BLaER1 treated with 17β-estradiol and CSF1 and Interleukin-3, amounts not matched to agents 10 nM and 100 nM (cell line): ENCODE results near the gene LITAF.

Source experiments
- H3K27ac ChIP-seq, 11 experiments: shearing (Covaris generic); formaldehyde crosslinking; 2 replicates each; pipeline ENCODE4 v1.8.1; 2022
- H3K27me3 ChIP-seq, 11 experiments: shearing (Covaris generic); formaldehyde crosslinking; 2 replicates each; pipeline ENCODE4 v1.8.1; 2022
- H3K36me3 ChIP-seq, 11 experiments: shearing (Covaris generic); formaldehyde crosslinking; 2 replicates each; pipeline ENCODE4 v1.8.1; 2022
- H3K4me1 ChIP-seq, 10 experiments: shearing (Covaris generic); formaldehyde crosslinking; 2 replicates each; pipeline ENCODE4 v1.8.1; 2022
- H3K4me2 ChIP-seq, 11 experiments: shearing (Covaris generic); formaldehyde crosslinking; 2 replicates each; pipeline ENCODE4 v1.8.1; 2022
- H3K4me3 ChIP-seq, 10 experiments: shearing (Covaris generic); formaldehyde crosslinking; 2 replicates each; pipeline ENCODE4 v1.8.1; 2022
- H3K9ac ChIP-seq, 11 experiments: shearing (Covaris generic); formaldehyde crosslinking; 2 replicates each; pipeline ENCODE4 v1.8.1; 2022
- H3K9me3 ChIP-seq, 11 experiments: shearing (Covaris generic); formaldehyde crosslinking; replicated peaks in 1 of 11; 2 replicates each; pipeline ENCODE4 v1.8.1; 2022
- H4K20me1 ChIP-seq, 11 experiments: shearing (Covaris generic); formaldehyde crosslinking; 2 replicates each; pipeline ENCODE4 v1.8.1; 2022
- Cebpa-rat ChIP-seq, 11 experiments: shearing (Covaris generic); IDR thresholded peaks; 2 replicates each; pipeline ENCODE4 v1.8.1; 2022

Gene LITAF

DNA sequence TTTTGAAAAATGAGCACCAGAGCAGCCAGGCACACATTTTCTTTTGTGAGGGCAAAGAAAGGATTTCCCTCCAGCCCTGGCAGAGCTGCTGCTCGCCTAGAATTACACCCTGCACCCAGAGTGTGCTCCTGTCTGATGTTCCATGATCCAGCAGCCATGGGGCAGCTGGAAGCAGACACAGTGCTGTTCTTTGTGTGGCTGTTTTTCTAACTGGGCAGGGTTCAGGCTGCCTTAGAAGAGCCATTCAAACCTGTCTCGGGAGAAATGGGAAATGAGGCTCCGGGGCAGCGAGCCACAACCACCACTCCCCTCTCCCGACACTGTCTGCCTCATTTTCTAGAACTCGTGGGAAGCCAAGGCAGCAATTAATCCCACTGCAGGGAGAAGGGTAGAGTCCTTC, 28.9 kb downstream of the LITAF start:
- Histone ChIP-seq H3K4me3 (no peak overlapping the region), H3K27me3 (no peaks in the 10 kb centered on the region), H3K27ac (no peak overlapping the region; a peak in 1 of 22 replicates), H3K36me3 (peaks cover 36 to 91% (median 61%) of the 10 kb centered on the region in 11 experiments), H3K9ac (peak overlapping the region in 6 of 11 experiments; percentile 3 to 56 (median 26); a peak in 7 of 22 replicates), H3K9me3 (peaks cover 0 to 17% (median 13%) of the 10 kb centered on the region in 11 experiments; a peak in 17 of 22 replicates), H4K20me1 (peaks cover 57 to 100% (median 97%) of the 10 kb centered on the region in 11 experiments), H3K4me1 (peaks cover 55 to 78% (median 65%) of the 10 kb centered on the region in 10 experiments), H3K4me2 (peak overlapping the region; percentile 38 to 74 (median 49))
- no peak for TF ChIP-seq Cebpa-rat (IDR thresholded peaks at IDR 0.05)

DNA sequence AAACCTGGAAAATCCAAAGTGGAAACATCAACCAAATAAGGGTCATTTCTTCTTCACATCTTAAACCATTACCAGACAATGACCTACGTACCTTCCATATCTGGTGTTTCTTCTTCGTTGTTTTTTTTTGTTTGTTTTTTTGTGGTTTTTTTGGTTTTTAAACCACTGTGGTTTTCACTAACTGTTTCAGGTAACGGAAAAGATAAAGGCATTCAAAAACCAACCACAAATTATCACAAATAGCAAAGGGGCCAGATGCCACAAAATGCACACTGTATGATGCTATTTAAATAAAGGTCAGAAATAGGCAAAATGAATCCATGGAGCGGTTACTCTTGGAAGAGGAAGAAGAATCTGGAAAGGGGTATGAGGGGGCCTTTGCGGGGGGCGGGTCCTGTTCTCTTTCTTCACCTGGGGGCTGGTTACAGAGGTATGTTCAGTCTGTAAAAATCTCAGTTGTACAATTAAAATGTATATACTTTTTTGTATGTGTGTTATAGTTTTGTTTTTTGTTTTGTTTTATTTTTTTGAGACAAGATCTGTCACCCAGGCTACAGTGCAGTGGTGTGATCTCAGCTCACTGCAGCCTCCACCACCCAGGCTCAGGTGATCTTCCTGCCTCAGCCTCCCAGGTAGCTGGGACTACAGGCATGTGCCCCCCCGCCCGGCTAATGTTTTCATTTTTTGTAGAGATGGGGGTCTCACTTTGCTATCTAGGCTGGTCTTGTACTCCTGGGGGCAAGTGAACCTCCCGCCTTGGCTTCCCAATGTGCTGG, 29.6 kb downstream of the LITAF start:
- peaks cover 51 to 100% (median 95%) of the 10 kb centered on the region in 11 experiments for H4K20me1 ChIP-seq
- H3K4me3 ChIP-seq: no peak overlapping the region
- no peak overlapping the region for H3K27ac ChIP-seq
- H3K9ac ChIP-seq: peak overlapping the region in 4 of 11 experiments; percentile 24 to 56 (median 30); a peak in 4 of 22 replicates
- peaks cover 0 to 17% (median 13%) of the 10 kb centered on the region in 11 experiments; a peak in 17 of 22 replicates for H3K9me3 ChIP-seq
- peaks cover 36 to 92% (median 68%) of the 10 kb centered on the region in 11 experiments for H3K36me3 ChIP-seq
- no peak for TF ChIP-seq Cebpa-rat (IDR thresholded peaks at IDR 0.05)
- H3K4me2 ChIP-seq: peak overlapping the region; percentile 38 to 74 (median 49); a peak in 18 of 22 replicates
- peaks cover 54 to 78% (median 65%) of the 10 kb centered on the region in 10 experiments for H3K4me1 ChIP-seq
- H3K27me3 ChIP-seq: no peaks in the 10 kb centered on the region

DNA sequence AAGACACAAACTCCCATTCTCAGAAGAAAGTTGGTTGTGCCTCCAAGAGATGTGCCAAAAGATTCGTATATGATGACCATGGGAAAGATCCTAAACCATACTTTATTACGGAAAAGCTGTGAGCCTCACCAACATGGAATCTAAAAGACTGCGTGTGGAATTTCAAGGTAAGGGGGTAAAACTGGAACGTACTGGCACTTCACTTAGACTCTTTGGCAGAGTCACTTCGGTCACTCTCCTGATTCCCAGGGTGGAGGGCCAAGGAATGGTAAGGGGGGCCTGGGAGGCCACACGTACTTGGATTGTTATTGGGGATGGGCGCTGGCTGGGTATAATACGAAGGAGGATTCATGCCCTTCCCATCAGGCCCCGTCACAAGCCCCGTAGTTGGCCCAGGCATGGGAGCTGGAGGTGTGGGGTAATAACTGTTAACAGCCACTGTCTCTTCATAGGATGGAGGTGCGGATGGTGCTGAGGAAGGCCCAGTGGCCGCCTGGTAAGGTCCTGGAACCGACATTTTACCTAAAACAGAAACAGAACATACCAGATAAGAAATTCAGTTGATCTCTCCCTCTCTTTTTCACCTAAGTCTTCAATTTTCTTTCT, 30.4 kb downstream of the LITAF start:
- Histone ChIP-seq H3K4me1 (peaks cover 49 to 78% (median 63%) of the 10 kb centered on the region in 10 experiments), H3K4me2 (peak overlapping the region in 3 of 11 experiments; percentile 49 to 74 (median 56); a peak in 5 of 22 replicates), H3K9ac (no peak overlapping the region), H3K36me3 (peaks cover 44 to 96% (median 76%) of the 10 kb centered on the region in 11 experiments), H3K27ac (no peak overlapping the region), H3K4me3 (no peak overlapping the region), H4K20me1 (peaks cover 43 to 100% (median 92%) of the 10 kb centered on the region in 11 experiments), H3K27me3 (no peaks in the 10 kb centered on the region), H3K9me3 (peaks cover 0 to 17% (median 13%) of the 10 kb centered on the region in 11 experiments; a peak in 17 of 22 replicates)
- no peak for TF ChIP-seq Cebpa-rat (IDR thresholded peaks at IDR 0.05)

DNA sequence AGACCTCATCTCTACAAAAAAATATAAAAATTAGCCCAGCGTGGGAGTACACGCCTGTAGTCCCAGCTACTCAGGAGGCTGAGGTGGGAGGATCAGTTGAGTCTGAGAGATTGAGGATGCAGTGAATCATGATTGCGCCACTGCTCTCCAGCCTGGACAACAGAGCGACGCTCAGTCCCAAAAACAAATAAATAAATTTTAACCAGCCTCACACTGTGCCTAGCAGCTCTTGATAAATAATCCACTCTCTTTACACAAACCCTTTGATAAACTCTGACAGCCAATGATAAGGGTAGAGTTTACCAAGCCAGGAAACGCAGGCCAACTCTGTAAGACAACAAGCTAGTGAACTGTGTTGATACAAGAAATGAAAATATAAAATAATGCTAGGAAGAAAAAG, 32.7 kb downstream of the LITAF start:
- Histone ChIP-seq H3K27ac (no peak overlapping the region), H3K36me3 (peaks cover 67 to 100% (median 98%) of the 10 kb centered on the region in 11 experiments), H4K20me1 (peaks cover 21 to 100% (median 76%) of the 10 kb centered on the region in 11 experiments), H3K4me2 (peak overlapping the region in 1 of 11 experiments; percentile 65; a peak in 1 of 22 replicates), H3K4me1 (peaks cover 35 to 68% (median 50%) of the 10 kb centered on the region in 10 experiments), H3K9ac (no peak overlapping the region), H3K27me3 (no peaks in the 10 kb centered on the region), H3K9me3 (peaks cover 0 to 36% (median 19%) of the 10 kb centered on the region in 11 experiments; a peak in 17 of 22 replicates), H3K4me3 (no peak overlapping the region)
- no peak for TF ChIP-seq Cebpa-rat (IDR thresholded peaks at IDR 0.05)

DNA sequence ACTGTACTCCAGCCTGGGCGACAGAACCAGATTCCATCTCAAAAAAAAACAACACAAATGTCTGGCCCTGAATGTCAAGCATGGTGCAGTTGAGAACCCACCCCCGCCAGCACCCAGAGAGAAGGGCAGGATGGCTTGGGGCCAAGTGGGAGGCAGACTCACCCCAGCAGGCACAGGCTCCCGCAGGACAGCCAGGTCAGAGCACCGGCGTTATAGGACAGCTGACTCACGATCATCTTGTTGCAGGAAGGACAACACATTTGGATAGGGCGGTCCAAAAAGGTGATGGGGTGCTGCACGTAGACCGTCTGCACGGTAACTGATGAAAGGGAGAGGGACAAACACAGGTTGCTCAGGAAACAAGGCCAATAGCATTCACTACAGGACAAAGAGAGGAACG, 33.3 kb downstream of the LITAF start:
- peak overlapping the region in 8 of 11 experiments; percentile 19 to 65 (median 42); a peak in 11 of 22 replicates for H3K4me2 ChIP-seq
- H3K27me3 ChIP-seq: no peaks in the 10 kb centered on the region
- peaks cover 14 to 100% (median 69%) of the 10 kb centered on the region in 11 experiments for H4K20me1 ChIP-seq
- no peak overlapping the region for H3K4me3 ChIP-seq
- H3K4me1 ChIP-seq: peaks cover 31 to 61% (median 43%) of the 10 kb centered on the region in 10 experiments
- peaks cover 74 to 100% (median 98%) of the 10 kb centered on the region in 11 experiments for H3K36me3 ChIP-seq
- no peak for TF ChIP-seq Cebpa-rat (IDR thresholded peaks at IDR 0.05)
- no peak overlapping the region for H3K9ac ChIP-seq
- H3K27ac ChIP-seq: no peak overlapping the region
- peaks cover 0 to 36% (median 19%) of the 10 kb centered on the region in 11 experiments; a peak in 17 of 22 replicates for H3K9me3 ChIP-seq

DNA sequence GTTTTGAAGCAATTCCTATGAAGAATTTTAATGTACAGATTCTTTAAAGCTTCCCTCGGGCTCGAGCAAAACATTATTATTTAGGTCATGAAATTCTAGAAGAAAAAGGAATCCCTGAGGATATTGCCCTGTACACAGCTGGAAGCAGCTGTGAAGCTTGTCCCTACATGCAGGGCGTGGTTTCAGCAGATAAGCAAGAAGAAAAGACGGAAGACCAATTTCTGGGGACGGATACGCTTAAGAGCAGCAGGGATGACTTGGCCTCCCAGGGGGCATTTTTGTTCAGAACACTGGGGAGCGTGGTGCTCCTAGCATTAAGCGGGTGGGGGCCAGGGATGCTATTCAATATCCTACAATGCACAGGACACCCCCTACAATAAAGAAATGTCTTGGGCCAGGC, 34.3 kb downstream of the LITAF start:
- Histone ChIP-seq H3K27ac (no peak overlapping the region), H3K9me3 (peaks cover 0 to 38% (median 19%) of the 10 kb centered on the region in 11 experiments; a peak in 17 of 22 replicates), H3K4me3 (no peak overlapping the region), H3K36me3 (peaks cover 83 to 100% (median 99%) of the 10 kb centered on the region in 11 experiments), H3K9ac (peak overlapping the region in 2 of 11 experiments; percentile 21 to 23; a peak in 1 of 22 replicates), H3K4me1 (peaks cover 21 to 52% (median 33%) of the 10 kb centered on the region in 10 experiments), H3K4me2 (peak overlapping the region; percentile 19 to 68 (median 43); a peak in 20 of 22 replicates), H3K27me3 (no peaks in the 10 kb centered on the region), H4K20me1 (peaks cover 5 to 100% (median 60%) of the 10 kb centered on the region in 11 experiments)
- no peak for TF ChIP-seq Cebpa-rat (IDR thresholded peaks at IDR 0.05)

DNA sequence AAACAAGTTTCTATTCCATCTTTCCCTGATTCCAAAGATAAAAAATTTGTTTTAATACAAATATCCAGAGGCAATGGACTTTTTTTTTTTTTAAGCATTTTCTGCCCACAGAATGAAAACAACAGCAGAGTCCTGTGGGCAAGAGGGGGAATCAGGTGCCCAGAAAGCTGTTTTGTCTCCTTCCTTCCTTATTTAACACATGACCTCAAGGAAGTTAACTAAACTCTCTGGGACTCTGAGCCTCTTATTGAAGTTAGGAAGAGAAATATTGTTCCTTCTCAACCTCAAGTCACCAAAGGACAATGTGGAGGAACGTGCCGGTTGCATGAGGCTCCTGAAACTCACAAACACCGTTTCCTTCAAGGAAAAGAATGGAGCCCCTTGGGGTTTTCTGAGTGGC, 34.9 kb downstream of the LITAF start:
- H3K27me3 ChIP-seq: no peaks in the 10 kb centered on the region
- peak overlapping the region in 1 of 11 experiments; percentile 20; a peak in 1 of 22 replicates for H3K27ac ChIP-seq
- 0 out of 22 replicates have a peak overlapping the region, but pooled peaks of 1 of the 11 experiments have one; percentile 21 for H3K9ac ChIP-seq
- H3K4me2 ChIP-seq: peak overlapping the region; percentile 19 to 68 (median 43); a peak in 16 of 22 replicates
- peaks cover 19 to 49% (median 29%) of the 10 kb centered on the region in 10 experiments for H3K4me1 ChIP-seq
- peaks cover 0 to 36% (median 19%) of the 10 kb centered on the region in 11 experiments; a peak in 17 of 22 replicates for H3K9me3 ChIP-seq
- TF ChIP-seq Cebpa-rat (IDR thresholded peaks at IDR 0.05): no peak
- H3K36me3 ChIP-seq: peaks cover 87 to 100% (median 99%) of the 10 kb centered on the region in 11 experiments
- H4K20me1 ChIP-seq: peaks cover 0 to 100% (median 55%) of the 10 kb centered on the region in 11 experiments; a peak in 20 of 22 replicates
- no peak overlapping the region for H3K4me3 ChIP-seq

DNA sequence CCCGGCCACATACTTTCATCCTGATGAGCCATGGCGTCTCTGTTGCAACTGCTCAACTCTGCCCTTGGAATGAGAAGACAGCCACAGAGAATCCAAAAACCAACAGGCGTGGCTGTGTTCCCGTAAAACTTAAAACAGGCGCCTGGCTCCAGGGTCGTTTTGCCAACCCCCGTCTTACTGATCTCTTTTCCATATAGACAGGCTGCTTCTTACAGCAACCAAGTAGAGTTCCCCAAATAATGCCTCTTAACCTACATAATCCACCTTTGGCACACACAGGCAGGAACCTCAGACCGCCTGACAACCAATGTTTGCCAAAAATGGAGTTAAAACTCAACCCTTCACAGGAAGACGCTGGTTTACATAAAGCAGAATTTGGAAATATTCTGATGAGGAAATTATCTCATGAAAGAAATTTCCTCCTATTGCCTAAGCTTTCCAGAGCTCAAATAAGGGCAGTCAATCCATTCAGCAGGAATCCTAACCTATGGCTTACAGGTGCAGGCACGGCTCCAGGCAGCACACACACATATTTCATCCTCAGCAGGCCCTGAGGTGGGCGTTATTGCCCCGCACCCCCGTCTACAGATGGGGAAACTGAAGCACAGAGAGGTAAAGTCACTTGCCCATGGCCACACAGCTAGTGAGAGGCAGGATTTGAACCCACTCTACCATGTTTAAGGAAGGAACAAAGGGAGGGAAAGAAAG, 35.8 kb downstream of the LITAF start:
- Histone ChIP-seq H4K20me1 (peaks cover 0 to 100% (median 48%) of the 10 kb centered on the region in 11 experiments; a peak in 19 of 22 replicates), H3K4me2 (peak overlapping the region in 3 of 11 experiments; percentile 53 to 68 (median 65); a peak in 2 of 22 replicates), H3K36me3 (peaks cover 79 to 99% (median 94%) of the 10 kb centered on the region in 11 experiments), H3K4me3 (no peak overlapping the region), H3K27ac (peak overlapping the region in 1 of 11 experiments; percentile 20; a peak in 1 of 22 replicates), H3K27me3 (no peaks in the 10 kb centered on the region), H3K4me1 (peaks cover 19 to 43% (median 25%) of the 10 kb centered on the region in 10 experiments), H3K9ac (no peak overlapping the region), H3K9me3 (peaks cover 0 to 27% (median 10%) of the 10 kb centered on the region in 11 experiments; a peak in 12 of 22 replicates)
- TF ChIP-seq Cebpa-rat (IDR thresholded peaks at IDR 0.05): no peak
